ENCODE measurements around the gene MYO5B.

- TF ChIP-seq POLR2A (IDR thresholded peaks at IDR 0.05; ENCODE audit: low read depth, low read length) (no peak), RAD21 (IDR thresholded peaks at IDR 0.05; ENCODE audit: low read length) (no peak), CEBPB (IDR thresholded peaks at IDR 0.05; ENCODE audit: low read depth, low read length) (no peak), RCOR1 (IDR thresholded peaks at IDR 0.05; ENCODE audit: insufficient replicate concordance, low read length) (no peak), MXI1 (IDR thresholded peaks at IDR 0.05; ENCODE audit: borderline replicate concordance, low read depth, low read length) (no peak), BHLHE40 (IDR thresholded peaks at IDR 0.05; ENCODE audit: low read depth, low read length) (no peak), RFX5 (IDR thresholded peaks at IDR 0.05; ENCODE audit: low read depth, low read length) (no peak), SMC3 (IDR thresholded peaks at IDR 0.05; ENCODE audit: low read depth, low read length) (no peak), CHD1 (IDR thresholded peaks at IDR 0.05; ENCODE audit: low read depth, low read length) (no peak), MAFK (IDR thresholded peaks at IDR 0.05; ENCODE audit: low read depth, low read length) (no peak), MAZ (IDR thresholded peaks at IDR 0.05; ENCODE audit: borderline replicate concordance, low read depth, low read length) (no peak), FOS (IDR thresholded peaks at IDR 0.05; ENCODE audit: low read depth, low read length) (no peak)
- TF ChIP-seq, protein P1, sequence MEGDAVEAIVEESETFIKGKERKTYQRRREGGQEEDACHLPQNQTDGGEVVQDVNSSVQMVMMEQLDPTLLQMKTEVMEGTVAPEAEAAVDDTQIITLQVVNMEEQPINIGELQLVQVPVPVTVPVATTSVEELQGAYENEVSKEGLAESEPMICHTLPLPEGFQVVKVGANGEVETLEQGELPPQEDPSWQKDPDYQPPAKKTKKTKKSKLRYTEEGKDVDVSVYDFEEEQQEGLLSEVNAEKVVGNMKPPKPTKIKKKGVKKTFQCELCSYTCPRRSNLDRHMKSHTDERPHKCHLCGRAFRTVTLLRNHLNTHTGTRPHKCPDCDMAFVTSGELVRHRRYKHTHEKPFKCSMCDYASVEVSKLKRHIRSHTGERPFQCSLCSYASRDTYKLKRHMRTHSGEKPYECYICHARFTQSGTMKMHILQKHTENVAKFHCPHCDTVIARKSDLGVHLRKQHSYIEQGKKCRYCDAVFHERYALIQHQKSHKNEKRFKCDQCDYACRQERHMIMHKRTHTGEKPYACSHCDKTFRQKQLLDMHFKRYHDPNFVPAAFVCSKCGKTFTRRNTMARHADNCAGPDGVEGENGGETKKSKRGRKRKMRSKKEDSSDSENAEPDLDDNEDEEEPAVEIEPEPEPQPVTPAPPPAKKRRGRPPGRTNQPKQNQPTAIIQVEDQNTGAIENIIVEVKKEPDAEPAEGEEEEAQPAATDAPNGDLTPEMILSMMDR (conservative IDR thresholded peaks at IDR 0.05; ENCODE audit: low read depth, low read length): no peak
- TF ChIP-seq, protein P2, sequence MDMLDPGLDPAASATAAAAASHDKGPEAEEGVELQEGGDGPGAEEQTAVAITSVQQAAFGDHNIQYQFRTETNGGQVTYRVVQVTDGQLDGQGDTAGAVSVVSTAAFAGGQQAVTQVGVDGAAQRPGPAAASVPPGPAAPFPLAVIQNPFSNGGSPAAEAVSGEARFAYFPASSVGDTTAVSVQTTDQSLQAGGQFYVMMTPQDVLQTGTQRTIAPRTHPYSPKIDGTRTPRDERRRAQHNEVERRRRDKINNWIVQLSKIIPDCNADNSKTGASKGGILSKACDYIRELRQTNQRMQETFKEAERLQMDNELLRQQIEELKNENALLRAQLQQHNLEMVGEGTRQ (IDR thresholded peaks at IDR 0.05; ENCODE audit: low read depth, low read length): no peak
Measured at GRCh38 chr18:50044402-50044801, 150.5 kb downstream of the MYO5B start.

Measured in IMR-90 (cell line).